Measurements from ENCODE around the gene CES4A. TPM values are rescaled to one million over a fixed set of nuclear protein-coding genes. Genes with fewer than 3 reads are reported as not detected.

CES4A gene
- total RNA-seq, 8 experiments from 2014 or later, result 0.96 to 27.4 (median 7.1) TPM

DNA sequence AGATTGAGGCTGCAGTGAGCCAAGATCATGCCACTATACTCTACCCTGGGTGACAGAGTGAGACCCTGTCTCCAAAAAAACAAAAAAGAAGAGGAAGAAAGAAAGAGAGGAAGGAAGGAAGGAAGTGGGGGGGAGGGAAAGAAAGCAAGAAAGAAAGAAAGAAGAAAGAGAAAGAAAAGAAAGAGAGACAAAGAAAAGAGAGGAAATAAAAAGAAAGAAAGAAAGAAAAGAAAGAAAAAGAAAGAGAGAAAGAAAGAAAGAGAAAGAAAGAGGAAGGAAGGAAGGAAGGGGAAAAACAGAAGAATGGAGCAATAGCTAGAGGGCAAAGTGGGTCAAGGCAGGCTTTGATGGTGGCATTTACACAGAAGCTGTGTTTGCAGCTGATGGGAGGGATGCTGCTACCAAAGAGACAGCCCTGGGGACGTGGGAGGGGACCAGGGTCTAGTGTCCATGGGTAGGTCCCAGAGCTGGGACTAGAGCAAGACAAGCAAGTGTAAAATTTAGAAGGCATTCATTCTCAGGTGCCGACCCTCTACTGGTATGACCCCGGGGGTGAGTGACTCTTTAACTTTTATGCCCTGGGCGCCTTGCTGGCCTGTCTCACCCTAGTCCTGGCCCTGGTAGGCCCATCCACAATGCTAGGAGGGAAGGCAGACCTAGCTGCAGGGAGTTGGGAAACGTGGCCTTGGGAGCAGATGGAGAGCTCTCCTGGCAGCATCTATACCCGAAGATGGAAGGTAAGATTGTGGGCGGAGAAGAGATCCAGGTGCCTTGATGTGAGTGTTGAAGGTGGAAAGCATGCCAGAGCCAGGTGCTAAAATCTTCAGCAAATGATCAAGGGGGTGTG, 29.3 kb upstream of the CES4A start:
- no peaks in the 10 kb centered on the region for H3K4me1 ChIP-seq (replicated peaks in 1 of 2)
- no peak overlapping the region for H3K27ac ChIP-seq
- WGBS, 10 experiments, result 0 to 100% (median 41%) methylated on average over 1 to 7 of the region's 7 CpGs; no CpG with 5 or more reads in 1 of the 10 experiments
- in situ Hi-C loops (cut with MboI; ENCODE audit: low pct_unique_long_range_greater_than_20kb in 2 of 9, low sequenced_read_pairs in 9 of 9, unreplicated experiment in 9 of 9), result loop anchor here in 8 of 9 experiments (10.0 to 25.0 kb wide), 2 partner anchors 196 to 203 kb away; partner anchors contain the start of genes B3GNT9 (in 8 of the 8), FBXL8 (in 8 of the 8), TRADD (in 8 of the 8) and HSF4 (in 7 of the 8)
- ATAC-seq (replicated peaks in 6 of 8), result no peak
- no peak overlapping the region for H3K4me3 ChIP-seq

DNA sequence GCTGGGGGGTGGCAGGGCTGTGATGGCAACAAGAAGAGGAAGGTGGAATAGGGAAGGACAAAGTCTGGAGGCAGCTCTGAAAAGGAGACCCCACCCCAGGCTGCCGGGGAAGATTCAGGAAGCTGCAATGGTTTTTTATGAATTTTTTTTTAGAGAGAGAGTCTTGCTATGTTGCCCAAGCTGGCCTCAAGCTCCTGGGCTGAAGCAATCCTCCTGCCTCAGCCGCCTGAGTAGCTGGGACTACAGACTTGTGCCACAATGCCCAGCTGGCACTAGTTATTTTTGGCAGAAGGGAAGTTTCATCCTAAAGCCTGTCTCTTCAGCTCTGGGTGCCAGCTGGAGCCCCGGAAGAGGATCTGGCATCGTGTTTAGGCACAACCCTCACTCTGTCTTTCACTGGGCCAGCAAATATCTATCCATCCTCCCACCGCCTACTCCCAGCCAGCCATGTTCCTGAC, 28.7 kb upstream of the CES4A start:
- Histone ChIP-seq H3K4me1 (replicated peaks in 1 of 2) (no peaks in the 10 kb centered on the region), H3K4me3 (no peak overlapping the region), H3K27ac (no peak overlapping the region)
- no peak for ATAC-seq (replicated peaks in 6 of 8)
- WGBS, 10 experiments, result 0 to 90% (median 55%) methylated on average over 1 to 3 of the region's 5 CpGs; no CpG with 5 or more reads in 4 of the 10 experiments
- in situ Hi-C loops (cut with MboI; ENCODE audit: low pct_unique_long_range_greater_than_20kb in 2 of 9, low sequenced_read_pairs in 9 of 9, unreplicated experiment in 9 of 9), result loop anchor here in 8 of 9 experiments (10.0 to 25.0 kb wide), 2 partner anchors 195 to 203 kb away; partner anchors contain the start of genes B3GNT9 (in 8 of the 8), FBXL8 (in 8 of the 8), TRADD (in 8 of the 8) and HSF4 (in 7 of the 8)

DNA sequence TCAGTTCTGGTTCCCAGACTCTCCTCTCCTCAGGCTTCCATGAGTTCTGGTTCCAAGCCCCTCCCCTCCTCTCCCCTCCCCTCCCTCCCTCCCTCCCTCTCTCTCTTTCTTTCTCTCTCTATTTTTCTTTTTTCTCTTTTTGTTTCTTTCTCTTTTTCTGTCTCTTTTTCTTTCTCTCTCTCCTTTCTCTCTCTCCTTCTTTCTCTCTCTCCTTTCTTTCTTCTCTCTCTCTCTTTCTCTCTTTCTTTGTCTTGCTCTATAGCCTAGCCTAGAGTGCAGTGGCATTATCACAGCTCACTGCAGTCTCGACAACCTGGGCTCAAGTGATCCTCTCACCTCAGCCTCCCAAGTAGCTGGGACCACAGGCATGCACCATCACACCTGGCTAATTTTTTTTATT, 28.1 kb upstream of the CES4A start:
- Histone ChIP-seq H3K27ac (no peak overlapping the region), H3K4me3 (no peak overlapping the region), H3K4me1 (replicated peaks in 1 of 2) (no peaks in the 10 kb centered on the region)
- WGBS, 10 experiments, result 43 to 100% (median 82%) methylated on average over 1 of the region's 1 CpG; no CpG with 5 or more reads in 2 of the 10 experiments
- no peak for ATAC-seq (replicated peaks in 6 of 8)
- in situ Hi-C loops (cut with MboI; ENCODE audit: low pct_unique_long_range_greater_than_20kb in 2 of 9, low sequenced_read_pairs in 9 of 9, unreplicated experiment in 9 of 9), result loop anchor here in 7 of 9 experiments (25.0 kb wide), 1 partner anchor 202 kb away; the partner anchor contains the start of genes B3GNT9 (in 7 of the 7), FBXL8 (in 7 of the 7), HSF4 (in 7 of the 7) and NOL3 (in 7 of the 7)

DNA sequence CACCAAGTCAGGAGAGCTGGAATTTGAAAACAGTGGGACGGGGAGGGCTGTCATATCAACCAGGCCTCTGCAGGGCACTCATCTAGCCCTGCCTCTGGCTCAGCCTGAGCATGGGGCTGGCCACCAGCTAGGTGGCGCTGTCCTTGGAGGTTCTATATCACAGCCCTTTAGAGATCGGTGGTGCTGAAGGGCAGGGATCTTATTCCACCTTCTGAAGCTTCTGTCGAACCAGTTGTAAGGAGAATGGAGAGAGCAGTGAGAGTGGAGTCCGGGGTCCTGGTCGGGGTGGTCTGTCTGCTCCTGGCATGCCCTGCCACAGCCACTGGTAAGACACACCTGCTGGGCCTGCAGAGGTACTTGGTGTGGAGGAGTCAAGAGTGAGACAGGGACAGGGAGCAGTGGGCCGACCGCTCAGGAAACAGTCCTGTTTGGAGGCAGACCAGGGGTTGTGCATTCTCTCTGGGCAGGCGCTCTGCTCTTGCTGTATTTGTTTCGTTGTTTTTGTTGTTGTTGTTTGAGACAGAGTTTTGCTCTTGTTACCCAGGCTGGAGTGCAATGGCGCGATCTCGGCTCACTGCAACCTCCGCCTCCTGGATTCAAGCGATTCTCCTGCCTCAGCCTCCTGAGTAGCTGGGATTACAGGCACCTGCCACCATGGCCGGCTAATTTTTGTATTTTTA, 27.2 kb upstream of the CES4A start, which contains the start of gene CES3:
Gene CES3, plus strand, starts transcription at position 202 of the 680 bp plus-strand sequence. Its CDS starts 42 bp downstream, at position 244.
- ATAC-seq (replicated peaks in 6 of 8), result peak; percentile 77 to 100 (median 97)
- H3K4me1 ChIP-seq (replicated peaks in 1 of 2), result no peaks in the 10 kb centered on the region
- 22 to 80% (median 41%) methylated on average over 1 to 8 of the region's 16 CpGs; no CpG with 5 or more reads in 2 of the 10 experiments for WGBS, 10 experiments
- H3K4me3 ChIP-seq, result no peak within 1 kb of the TSS
- no peak within 1 kb of the TSS for H3K27ac ChIP-seq
- in situ Hi-C loops (cut with MboI; ENCODE audit: low pct_unique_long_range_greater_than_20kb in 2 of 9, low sequenced_read_pairs in 9 of 9, unreplicated experiment in 9 of 9), result loop anchor here in 7 of 9 experiments (25.0 kb wide), 1 partner anchor 201 kb away; the partner anchor contains the start of genes B3GNT9 (in 7 of the 7), FBXL8 (in 7 of the 7), HSF4 (in 7 of the 7) and NOL3 (in 7 of the 7)

DNA sequence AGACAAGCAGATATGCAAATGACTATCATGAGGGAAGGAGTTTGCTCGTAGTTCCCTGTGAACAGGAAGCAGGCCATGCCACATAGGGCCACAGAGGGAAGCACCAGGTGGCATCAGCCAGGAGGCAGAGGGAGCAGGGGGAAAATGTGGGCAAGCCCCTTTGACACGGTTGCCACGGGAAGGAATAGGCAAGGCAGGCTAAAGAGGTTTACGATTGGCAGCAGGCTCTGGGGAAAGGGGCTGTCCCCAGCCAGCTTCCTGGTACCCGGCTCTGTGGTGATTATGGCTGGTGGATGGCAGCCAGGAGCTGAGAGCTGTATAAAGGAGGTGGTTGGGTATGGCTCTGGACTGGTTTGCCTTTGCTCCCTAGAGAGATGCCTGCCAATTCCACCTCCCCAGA, 26.5 kb upstream of the CES4A start:
- H3K4me3 ChIP-seq, result no peak overlapping the region
- H3K27ac ChIP-seq, result no peak overlapping the region
- in situ Hi-C loops (cut with MboI; ENCODE audit: low pct_unique_long_range_greater_than_20kb in 2 of 9, low sequenced_read_pairs in 9 of 9, unreplicated experiment in 9 of 9), result loop anchor here in 7 of 9 experiments (25.0 kb wide), 1 partner anchor 200 kb away; the partner anchor contains the start of genes B3GNT9 (in 7 of the 7), FBXL8 (in 7 of the 7), HSF4 (in 7 of the 7) and NOL3 (in 7 of the 7)
- no peaks in the 10 kb centered on the region for H3K4me1 ChIP-seq (replicated peaks in 1 of 2)
- WGBS, 10 experiments, result 56 to 100% (median 89%) methylated on average over 1 to 5 of the region's 5 CpGs; no CpG with 5 or more reads in 5 of the 10 experiments
- ATAC-seq (replicated peaks in 6 of 8), result no peak

DNA sequence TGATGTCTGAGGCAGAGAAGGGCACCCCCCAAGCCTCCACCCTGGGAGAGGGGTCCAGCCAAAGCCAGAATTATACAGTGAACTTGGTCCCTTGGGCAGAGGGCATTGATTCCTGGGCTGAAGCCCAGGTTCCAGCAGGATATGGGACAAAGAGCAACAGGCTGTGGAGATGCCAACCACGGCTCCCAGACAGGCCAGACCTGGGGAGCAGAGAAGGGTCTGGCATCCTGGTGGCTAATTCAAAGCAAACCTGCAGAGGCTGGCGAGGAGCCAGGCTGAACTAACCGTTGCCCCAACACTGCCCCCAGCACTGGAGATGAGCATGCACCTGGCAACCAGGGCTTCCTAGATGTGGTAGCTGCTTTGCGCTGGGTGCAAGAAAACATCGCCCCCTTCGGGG, 24.3 kb upstream of the CES4A start:
- in situ Hi-C loops (cut with MboI; ENCODE audit: low pct_unique_long_range_greater_than_20kb in 2 of 9, low sequenced_read_pairs in 9 of 9, unreplicated experiment in 9 of 9), result loop anchor here in 7 of 9 experiments (25.0 kb wide), 1 partner anchor 198 kb away; the partner anchor contains the start of genes B3GNT9 (in 7 of the 7), FBXL8 (in 7 of the 7), HSF4 (in 7 of the 7) and NOL3 (in 7 of the 7)
- WGBS, 10 experiments, result 60 to 87% (median 78%) methylated on average over 1 to 3 of the region's 6 CpGs; no CpG with 5 or more reads in 6 of the 10 experiments

DNA sequence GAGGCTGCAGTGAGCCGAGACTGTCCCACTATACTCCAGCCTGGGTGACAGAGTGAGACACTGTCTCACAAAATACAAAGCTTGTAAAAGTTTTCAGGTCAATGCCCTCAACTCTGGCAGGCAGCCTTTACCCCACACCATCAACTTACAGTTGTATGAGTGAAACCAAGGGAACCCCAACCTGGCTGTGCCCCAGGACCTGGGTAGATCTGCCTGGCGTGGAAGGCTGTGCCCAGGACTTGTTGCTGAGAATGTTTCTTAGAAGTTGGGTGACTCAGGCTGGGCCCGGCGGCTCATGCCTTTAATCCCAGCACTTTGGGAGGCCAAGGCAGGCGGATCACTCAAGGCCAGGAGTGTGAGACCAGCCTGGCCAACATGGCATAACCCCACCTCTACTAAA, 19.5 kb upstream of the CES4A start:
- WGBS, 10 experiments, result 0 to 100% (median 86%) methylated on average over 1 to 2 of the region's 5 CpGs; no CpG with 5 or more reads in 5 of the 10 experiments
- ATAC-seq (replicated peaks in 6 of 8), result no peak
- Histone ChIP-seq H3K27ac (no peak overlapping the region), H3K4me3 (no peak overlapping the region), H3K4me1 (replicated peaks in 1 of 2) (no peaks in the 10 kb centered on the region)
- in situ Hi-C loops (cut with MboI; ENCODE audit: low pct_unique_long_range_greater_than_20kb in 2 of 9, low sequenced_read_pairs in 9 of 9, unreplicated experiment in 9 of 9), result loop anchor here in 7 of 9 experiments (25.0 kb wide), 1 partner anchor 193 kb away; the partner anchor contains the start of genes B3GNT9 (in 7 of the 7), FBXL8 (in 7 of the 7), HSF4 (in 7 of the 7) and NOL3 (in 7 of the 7)

More for the DNA sequence above, 24.3 kb upstream of the CES4A start:
- no peak overlapping the region for H3K4me3 ChIP-seq
- no peak for ATAC-seq (replicated peaks in 6 of 8)
- H3K4me1 ChIP-seq (replicated peaks in 1 of 2), result no peaks in the 10 kb centered on the region
- no peak overlapping the region for H3K27ac ChIP-seq

DNA sequence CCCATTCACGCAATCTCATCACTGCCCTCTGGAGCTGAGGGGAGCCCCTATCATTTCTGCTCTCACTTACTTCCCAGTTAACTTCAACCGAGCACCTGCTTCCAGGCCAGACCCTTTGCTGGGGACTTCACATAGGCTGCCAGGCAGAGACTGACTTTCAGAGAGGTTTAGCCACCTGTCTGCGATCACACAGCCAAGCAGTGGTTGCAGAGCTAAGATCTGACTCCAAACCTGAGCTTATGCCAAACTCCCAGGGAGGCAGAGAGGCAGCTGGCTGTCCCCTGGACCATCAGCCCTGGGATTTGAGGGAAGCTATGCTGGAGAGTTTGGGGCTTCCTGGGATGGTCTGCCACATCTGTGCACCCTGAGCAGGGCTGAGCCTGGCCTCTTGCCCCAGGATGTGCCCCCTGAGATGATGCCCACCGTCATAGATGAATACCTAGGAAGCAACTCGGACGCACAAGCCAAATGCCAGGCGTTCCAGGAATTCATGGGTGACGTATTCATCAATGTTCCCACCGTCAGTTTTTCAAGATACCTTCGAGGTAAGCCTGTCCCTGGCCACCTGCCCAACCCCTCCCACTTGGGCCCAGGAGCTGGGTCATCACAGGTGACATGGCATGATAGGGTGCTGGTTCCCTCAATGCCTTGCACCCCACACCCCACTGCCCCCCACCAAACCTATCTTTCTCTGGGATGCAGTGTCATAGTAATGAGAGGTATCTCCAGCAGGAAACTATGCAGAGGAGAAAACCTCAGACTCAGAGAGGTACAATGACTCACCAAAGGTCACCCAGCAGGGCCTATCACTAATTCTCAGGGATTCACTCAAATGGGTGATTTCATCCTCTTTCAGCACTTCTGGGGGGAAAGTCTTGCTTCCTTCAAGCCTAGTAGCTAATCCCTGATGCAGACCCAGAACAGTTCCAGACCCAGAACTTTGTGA, 17.3 kb upstream of the CES4A start:
- peaks cover 0 to 9% of the 10 kb centered on the region in 2 donors for H3K4me1 ChIP-seq (replicated peaks in 1 of 2)
- ATAC-seq (replicated peaks in 6 of 8), result no peak
- H3K4me3 ChIP-seq, result no peak overlapping the region
- 40 to 90% (median 74%) methylated on average over 1 to 5 of the region's 10 CpGs; no CpG with 5 or more reads in 6 of the 10 experiments for WGBS, 10 experiments
- H3K27ac ChIP-seq, result no peak overlapping the region
- in situ Hi-C loops (cut with MboI; ENCODE audit: low pct_unique_long_range_greater_than_20kb in 2 of 9, low sequenced_read_pairs in 9 of 9, unreplicated experiment in 9 of 9), result loop anchor here in 7 of 9 experiments (25.0 kb wide), 1 partner anchor 191 kb away; the partner anchor contains the start of genes B3GNT9 (in 7 of the 7), FBXL8 (in 7 of the 7), HSF4 (in 7 of the 7) and NOL3 (in 7 of the 7)

DNA sequence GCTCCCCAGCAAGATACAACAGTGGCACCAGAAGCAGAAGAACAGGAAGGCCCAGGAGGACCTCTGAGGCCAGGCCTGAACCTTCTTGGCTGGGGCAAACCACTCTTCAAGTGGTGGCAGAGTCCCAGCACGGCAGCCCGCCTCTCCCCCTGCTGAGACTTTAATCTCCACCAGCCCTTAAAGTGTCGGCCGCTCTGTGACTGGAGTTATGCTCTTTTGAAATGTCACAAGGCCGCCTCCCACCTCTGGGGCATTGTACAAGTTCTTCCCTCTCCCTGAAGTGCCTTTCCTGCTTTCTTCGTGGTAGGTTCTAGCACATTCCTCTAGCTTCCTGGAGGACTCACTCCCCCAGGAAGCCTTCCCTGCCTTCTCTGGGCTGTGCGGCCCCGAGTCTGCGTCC, 15.4 kb upstream of the CES4A start:
- H3K4me1 ChIP-seq (replicated peaks in 1 of 2), result peaks cover 0 to 9% of the 10 kb centered on the region in 2 donors
- no peak overlapping the region for H3K4me3 ChIP-seq
- WGBS, 10 experiments, result 42 to 80% (median 80%) methylated on average over 1 to 6 of the region's 9 CpGs; no CpG with 5 or more reads in 4 of the 10 experiments
- in situ Hi-C loops (cut with MboI; ENCODE audit: low pct_unique_long_range_greater_than_20kb in 2 of 9, low sequenced_read_pairs in 9 of 9, unreplicated experiment in 9 of 9), result loop anchor here in 7 of 9 experiments (25.0 kb wide), 1 partner anchor 189 kb away; the partner anchor contains the start of genes B3GNT9 (in 7 of the 7), FBXL8 (in 7 of the 7), HSF4 (in 7 of the 7) and NOL3 (in 7 of the 7)
- no peak for ATAC-seq (replicated peaks in 6 of 8)
- no peak overlapping the region for H3K27ac ChIP-seq

DNA sequence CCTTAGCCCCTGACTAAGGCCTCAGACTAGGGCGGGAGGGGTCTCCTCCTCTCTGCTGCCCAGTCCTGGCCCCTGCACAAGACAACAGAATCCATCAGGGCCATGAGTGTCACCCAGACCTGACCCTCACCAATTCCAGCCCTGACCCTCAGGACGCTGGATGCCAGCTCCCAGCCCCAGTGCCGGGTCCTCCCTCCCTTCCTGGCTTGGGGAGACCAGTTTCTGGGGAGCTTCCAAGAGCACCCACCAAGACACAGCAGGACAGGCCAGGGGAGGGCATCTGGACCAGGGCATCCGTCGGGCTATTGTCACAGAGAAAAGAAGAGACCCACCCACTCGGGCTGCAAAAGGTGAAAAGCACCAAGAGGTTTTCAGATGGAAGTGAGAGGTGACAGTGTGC, 14.7 kb upstream of the CES4A start:
- ATAC-seq (replicated peaks in 6 of 8), result no peak
- Histone ChIP-seq H3K27ac (no peak overlapping the region), H3K4me1 (replicated peaks in 1 of 2) (peaks cover 0 to 9% of the 10 kb centered on the region in 2 donors), H3K4me3 (no peak overlapping the region)
- in situ Hi-C loops (cut with MboI; ENCODE audit: low pct_unique_long_range_greater_than_20kb in 2 of 9, low sequenced_read_pairs in 9 of 9, unreplicated experiment in 9 of 9), result loop anchor here in 7 of 9 experiments (25.0 kb wide), 1 partner anchor 189 kb away; the partner anchor contains the start of genes B3GNT9 (in 7 of the 7), FBXL8 (in 7 of the 7), HSF4 (in 7 of the 7) and NOL3 (in 7 of the 7)
- WGBS, 10 experiments, result 76 to 100% methylated on average over 1 to 2 of the region's 6 CpGs; no CpG with 5 or more reads in 8 of the 10 experiments
